Muscle layer of colon (tissue), 2 donors: ENCODE data around the gene GSKIP.
A peak's percentile ranks its signal among the peaks of the same experiment; 100 is the strongest.

Source experiments
- H3K27ac ChIP-seq: one replicate; pipeline ENCODE4 v1.7.0; 2013; ENCODE audit warnings: low read depth, mild to moderate bottlenecking, low read length, moderate library complexity
- H3K27me3 ChIP-seq, 2 donors: one replicate each; pipeline ENCODE4 v1.7.0; 2013; ENCODE audit warnings: low read length in 2 of 2, mild to moderate bottlenecking in 2 of 2; ENCODE audit not compliant: insufficient read depth in 2 of 2, control insufficient read depth in 1 of 2
- H3K36me3 ChIP-seq: one replicate; pipeline ENCODE4 v1.7.0; 2013; ENCODE audit warnings: mild to moderate bottlenecking, low read length; ENCODE audit not compliant: insufficient read depth
- H3K4me1 ChIP-seq: one replicate; pipeline ENCODE4 v1.7.0; 2013; ENCODE audit warnings: mild to moderate bottlenecking, low read length; ENCODE audit not compliant: insufficient read depth
- H3K4me3 ChIP-seq, 2 donors: one replicate each; pipeline ENCODE4 v1.7.0; 2013; ENCODE audit warnings: low read length in 2 of 2, low read depth in 1 of 2, mild to moderate bottlenecking in 1 of 2, moderate library complexity in 1 of 2
- H3K9ac ChIP-seq: one replicate; pipeline ENCODE4 v1.7.0; 2013; ENCODE audit warnings: low read length
- H3K9me3 ChIP-seq: one replicate; pipeline ENCODE4 v1.7.0; 2013; ENCODE audit warnings: mild to moderate bottlenecking, low read length
- donor health status: abdominal sarcoma.
- donor health status: Adenocarcinoma of cecum.

GSKIP gene

DNA sequence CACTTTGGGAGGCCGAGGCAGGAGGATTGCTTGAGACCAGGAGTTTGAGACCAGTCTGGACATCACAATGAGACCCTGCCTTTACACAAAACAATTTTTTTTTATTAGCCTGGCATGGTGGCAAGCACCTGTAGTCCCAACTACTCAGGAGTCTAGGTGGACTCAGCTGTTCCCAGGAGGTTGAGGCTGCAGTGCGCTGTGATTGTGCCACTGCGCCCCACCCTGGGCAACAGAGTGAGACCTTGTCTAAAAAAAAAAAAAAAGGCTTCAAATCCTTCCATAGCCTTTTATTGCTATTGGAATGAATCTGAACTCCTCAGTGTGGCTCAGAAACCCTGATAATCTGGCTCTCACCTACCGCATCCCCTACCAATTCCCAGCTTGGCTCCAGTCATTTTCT lies 54.7 kb downstream of the GSKIP start:
- Histone ChIP-seq H3K36me3 (no peaks in the 10 kb centered on the region), H3K27me3 (no peaks in the 10 kb centered on the region), H3K4me1 (no peaks in the 10 kb centered on the region), H3K4me3 (no peak overlapping the region), H3K9me3 (no peaks in the 10 kb centered on the region), H3K27ac (no peak overlapping the region), H3K9ac (no peak overlapping the region)

DNA sequence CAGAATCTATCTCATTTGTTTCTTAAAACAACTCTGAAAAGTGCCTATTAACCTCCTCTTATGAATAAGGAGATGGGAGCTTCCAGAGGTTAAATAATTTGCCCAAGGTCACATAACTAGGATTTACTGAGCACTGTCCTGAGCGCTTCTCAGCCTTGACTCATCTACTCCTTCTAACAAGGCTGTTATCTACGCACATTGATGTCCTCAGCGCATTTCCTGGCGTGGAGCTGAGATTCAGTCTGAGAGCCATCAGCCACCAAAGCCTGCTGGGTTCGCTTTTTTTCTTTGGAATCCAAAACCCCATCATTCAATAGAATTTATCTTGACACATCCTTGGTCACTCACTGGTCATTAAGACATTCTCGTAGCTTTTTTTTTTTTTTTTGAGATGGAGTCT lies 57.9 kb downstream of the GSKIP start:
- no peaks in the 10 kb centered on the region for H3K36me3 ChIP-seq
- no peaks in the 10 kb centered on the region for H3K4me1 ChIP-seq

DNA sequence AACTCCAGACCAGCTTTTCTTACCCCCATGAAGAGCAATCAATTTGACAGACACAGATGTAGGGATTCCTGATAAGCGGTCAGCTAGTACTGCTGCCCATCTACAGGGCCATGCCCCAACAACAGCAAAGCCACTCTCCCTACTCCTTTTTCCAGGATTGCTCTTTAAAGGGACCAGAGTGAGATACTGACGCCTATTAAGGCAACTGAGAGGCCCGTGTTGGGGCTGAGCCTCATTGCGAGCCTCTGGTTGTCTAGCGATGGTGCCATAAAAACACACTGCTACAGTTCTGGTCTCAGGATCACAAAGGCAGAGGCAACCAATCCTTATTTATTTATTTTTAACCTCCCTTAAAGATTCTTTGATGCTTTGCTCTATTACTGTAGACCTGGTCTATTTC lies 59.7 kb downstream of the GSKIP start:
- no peaks in the 10 kb centered on the region for H3K27me3 ChIP-seq
- H3K4me1 ChIP-seq = no peaks in the 10 kb centered on the region
- H3K27ac ChIP-seq = no peak overlapping the region
- no peak overlapping the region for H3K4me3 ChIP-seq
- no peaks in the 10 kb centered on the region for H3K36me3 ChIP-seq
- no peaks in the 10 kb centered on the region for H3K9me3 ChIP-seq
- H3K9ac ChIP-seq = no peak overlapping the region

More for the DNA sequence above, 57.9 kb downstream of the GSKIP start:
- Histone ChIP-seq H3K27me3 (no peaks in the 10 kb centered on the region), H3K9ac (no peak overlapping the region), H3K9me3 (no peaks in the 10 kb centered on the region), H3K27ac (no peak overlapping the region), H3K4me3 (no peak overlapping the region)

DNA sequence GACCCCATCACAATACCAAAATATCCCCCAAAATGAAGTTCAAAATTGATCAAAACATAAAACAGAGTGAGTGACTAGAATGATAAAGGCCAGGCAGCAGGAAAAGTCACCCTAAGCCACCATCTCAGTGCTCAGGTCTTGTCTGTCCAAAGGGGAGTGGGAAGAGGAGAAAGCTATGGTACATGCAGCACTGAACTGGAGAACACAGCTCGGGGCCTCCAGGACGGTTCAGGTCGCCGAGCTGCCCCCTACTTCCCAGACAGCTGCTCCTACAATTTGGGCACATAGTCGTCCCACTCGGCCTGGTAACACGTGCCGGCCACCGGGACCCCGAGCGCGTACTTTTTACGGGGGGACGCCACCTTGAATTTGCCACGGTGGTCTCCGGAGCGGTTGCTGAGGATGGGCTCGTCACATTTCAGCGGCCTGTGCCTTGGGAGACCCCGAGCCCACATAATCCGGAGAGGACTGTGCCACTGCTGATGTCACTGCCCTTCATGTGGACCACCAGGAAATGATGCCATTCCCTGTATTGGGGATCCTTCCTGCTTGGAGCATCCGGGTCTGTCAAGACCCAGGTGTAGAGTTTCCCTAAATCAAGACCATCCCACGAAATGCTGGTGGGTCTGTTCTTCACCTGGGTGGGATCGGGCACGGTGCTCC lies 60.3 kb downstream of the GSKIP start:
- no peak overlapping the region for H3K27ac ChIP-seq
- H3K9me3 ChIP-seq = no peaks in the 10 kb centered on the region
- H3K4me3 ChIP-seq = peak overlapping the region; percentile 39 to 42
- no peaks in the 10 kb centered on the region for H3K4me1 ChIP-seq
- H3K36me3 ChIP-seq = no peaks in the 10 kb centered on the region
- no peaks in the 10 kb centered on the region for H3K27me3 ChIP-seq
- H3K9ac ChIP-seq = no peak overlapping the region

DNA sequence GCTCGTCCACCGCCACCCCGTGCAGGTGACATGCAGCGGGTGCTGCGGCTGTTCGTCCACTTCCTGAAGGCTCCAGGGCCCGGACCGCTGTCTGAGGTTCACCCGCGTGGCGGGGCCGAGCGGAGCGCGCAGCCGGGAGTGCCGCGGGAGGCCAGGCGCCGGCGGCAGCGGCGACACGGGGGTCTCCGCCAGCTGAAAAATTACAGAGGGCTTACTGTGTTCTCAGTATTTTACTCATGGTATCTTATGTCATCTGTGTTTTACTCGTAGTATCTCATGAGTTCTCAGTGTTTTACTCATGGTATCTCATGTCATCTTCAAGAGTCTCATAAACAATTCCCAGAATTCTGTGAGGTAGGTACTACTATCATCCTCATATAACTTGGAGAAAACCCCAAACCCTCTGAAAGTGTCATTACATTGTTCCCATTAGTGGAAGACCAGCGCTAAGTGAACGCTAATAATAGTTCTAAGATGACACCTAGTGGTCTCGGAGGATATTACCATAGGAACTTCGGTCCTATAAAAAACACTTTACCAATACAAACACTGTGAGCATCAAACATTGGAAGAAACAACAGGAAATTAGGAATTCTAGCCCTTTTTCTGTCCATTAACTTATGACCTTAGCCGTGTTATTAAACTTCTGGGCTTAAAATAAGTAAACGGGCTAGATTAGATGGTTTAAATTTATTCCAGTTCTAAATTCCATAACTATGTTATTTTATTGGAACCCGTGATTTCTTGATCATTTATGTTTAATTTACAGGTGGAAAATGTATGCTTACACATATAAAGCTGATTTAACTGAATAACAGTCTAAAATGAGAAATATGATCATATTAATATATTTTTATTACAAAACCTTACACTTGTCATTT lies 61.0 kb downstream of the GSKIP start:
- no peaks in the 10 kb centered on the region for H3K36me3 ChIP-seq
- H3K9me3 ChIP-seq = no peaks in the 10 kb centered on the region
- no peaks in the 10 kb centered on the region for H3K4me1 ChIP-seq
- no peaks in the 10 kb centered on the region for H3K27me3 ChIP-seq
- H3K4me3 ChIP-seq = peak overlapping the region; percentile 39 to 42
- no peak overlapping the region for H3K27ac ChIP-seq
- H3K9ac ChIP-seq = no peak overlapping the region

DNA sequence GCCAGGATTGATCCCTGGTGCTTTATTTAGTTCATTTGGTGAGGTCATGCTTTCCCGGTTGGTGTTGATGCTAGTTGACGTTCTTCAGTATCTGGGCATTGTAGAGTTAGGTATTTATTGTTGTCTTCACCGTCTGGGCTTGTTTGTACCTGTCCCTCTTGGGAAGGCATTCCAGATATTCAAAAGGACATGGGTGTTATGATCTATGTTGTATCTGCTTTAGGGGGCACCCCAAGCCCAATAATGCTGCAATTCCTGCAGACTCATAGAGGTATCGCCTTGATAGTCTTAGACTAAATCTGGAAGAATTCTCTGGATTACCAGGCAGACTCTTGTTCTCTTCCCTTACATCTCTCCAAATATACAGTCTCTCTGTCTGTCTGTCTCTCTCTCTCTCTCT lies 70.7 kb downstream of the GSKIP start:
- Histone ChIP-seq H3K4me3 (no peak overlapping the region), H3K9ac (no peak overlapping the region), H3K4me1 (no peaks in the 10 kb centered on the region), H3K9me3 (no peaks in the 10 kb centered on the region), H3K36me3 (no peaks in the 10 kb centered on the region), H3K27me3 (no peaks in the 10 kb centered on the region), H3K27ac (no peak overlapping the region)
